Activated CD4-positive, alpha-beta T cell treated with anti-CD3 and anti-CD28 coated beads, Interleukin-2, amount 50 U/mL, for 1 hour (primary cell): ENCODE data around the gene KLHDC4.
"Not testable (repeated sequence)": the region's sequence is repeated elsewhere in the genome, so short reads cannot be mapped to it uniquely, and the experiment has no call there.

ENCODE experiments used
- DNase-seq: peaks from one replicate; pipeline ENCODE4 v3.0.0-alpha.2; 2020

Gene KLHDC4

DNA sequence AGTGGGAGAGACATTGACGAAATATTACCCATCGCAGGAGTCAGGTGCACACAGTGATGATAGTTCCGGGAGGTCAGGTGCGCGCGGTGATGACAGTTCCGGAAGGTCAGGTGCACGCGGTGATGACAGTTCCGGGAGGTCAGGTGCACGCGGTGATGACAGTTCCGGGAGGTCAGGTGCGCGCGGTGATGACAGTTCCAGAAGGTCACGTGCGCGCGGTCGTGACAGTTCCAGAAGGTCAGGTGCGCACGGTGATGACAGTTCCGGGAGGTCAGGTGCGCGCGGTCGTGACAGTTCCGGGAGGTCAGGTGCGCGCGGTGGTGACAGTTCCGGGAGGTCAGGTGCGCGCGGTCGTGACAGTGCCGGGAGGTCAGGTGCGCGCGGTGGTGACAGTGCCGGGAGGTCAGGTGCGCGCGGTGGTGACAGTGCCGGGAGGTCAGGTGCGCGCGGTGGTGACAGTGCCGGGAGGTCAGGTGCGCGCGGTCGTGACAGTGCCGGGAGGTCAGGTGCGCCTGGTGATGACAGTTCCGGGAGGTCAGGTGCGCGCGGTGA, 84.7 kb downstream of the KLHDC4 start:
- DNase-seq = not testable (repeated sequence)

DNA sequence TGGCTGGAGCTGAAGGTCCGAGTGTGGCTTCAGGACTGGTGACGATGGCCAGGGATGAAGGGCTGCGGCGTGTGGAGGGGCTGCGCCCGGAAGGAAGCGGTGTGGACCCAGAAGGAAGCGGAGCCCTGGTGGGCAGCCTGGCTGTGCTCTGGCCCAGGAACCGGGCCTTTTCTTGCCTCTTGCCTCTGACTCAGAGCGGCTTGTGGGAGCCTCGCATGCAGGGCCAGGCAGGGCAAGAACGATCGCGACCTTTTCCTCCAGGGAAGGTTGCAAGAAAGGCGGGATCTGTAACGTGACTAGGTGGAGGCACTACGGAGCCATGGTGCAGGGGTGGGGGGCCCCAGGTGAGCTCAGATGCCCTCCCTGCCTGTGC, 85.5 kb downstream of the KLHDC4 start:
- no peak for DNase-seq

DNA sequence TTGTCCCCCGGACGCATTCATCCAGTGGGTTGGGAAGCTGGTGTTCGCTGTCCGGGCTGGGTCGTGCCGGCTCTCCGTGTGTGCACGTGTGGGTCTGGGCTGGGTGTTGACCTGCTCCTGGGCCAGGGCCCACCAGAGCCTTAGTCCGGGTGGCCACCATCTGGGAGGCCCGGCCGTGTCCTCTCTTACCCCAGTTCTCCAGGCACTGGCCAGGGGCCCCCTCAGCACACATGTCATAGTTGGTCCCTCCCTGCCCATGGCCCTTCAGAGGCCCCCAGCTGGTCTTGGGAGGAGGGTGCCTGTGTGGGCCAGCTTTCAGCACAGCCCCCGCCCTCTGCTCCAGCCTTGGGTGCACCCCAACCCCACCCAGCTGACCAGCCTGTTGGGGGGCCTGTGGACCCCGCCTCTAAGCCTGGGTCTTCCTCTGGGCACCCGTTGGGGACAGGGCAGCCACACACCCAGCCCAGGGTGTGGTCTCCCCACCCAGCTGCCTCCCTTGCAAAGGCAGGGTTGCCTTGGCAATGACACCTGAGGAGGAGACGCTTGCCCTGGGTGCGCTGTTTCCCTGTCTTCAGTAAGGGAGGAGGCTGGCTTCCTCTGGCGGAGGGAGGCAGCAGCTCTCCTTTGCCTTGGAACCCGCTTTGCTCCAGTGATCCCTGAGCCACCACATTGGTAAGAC, 86.1 kb downstream of the KLHDC4 start:
- no peak for DNase-seq

DNA sequence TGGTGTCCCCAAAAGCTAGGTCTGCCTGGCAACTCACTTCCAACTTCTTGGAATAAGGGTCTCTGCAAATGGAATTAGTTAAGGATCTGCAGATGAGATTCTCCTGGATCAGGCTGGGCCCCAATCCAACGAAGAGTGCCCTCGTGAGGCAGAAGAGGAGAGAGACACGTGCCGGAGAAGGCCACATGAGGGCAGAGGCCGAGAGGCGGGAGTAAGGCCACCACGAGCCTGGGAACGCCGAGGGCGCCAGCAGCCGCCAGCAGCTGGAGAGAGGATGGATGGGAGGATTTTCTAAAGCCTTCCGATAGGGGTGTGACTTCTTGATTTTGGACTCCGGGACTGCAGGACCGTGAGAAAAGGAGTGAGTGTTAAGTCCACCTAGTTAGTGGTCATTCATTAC, 87.2 kb downstream of the KLHDC4 start:
- no peak for DNase-seq

DNA sequence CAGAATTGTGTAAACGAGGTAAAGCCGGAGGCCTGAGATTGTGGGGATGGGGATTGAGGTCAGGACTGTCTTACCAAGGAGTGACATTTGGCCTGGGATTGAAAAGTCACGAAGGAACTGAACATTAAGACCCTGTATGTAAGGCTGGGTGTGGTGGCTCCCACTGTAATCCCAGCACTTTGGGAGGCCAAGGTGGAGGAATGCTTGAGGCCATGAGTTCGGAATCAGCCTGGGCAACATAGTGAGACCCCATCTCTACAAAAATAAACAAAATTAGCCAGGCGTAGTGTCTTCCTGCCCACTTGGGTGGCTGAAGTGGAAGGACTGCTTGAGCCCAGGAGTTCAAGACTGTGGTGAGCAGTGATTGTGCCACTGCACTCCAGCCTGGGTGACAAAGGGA, 88.0 kb downstream of the KLHDC4 start:
- no peak for DNase-seq

DNA sequence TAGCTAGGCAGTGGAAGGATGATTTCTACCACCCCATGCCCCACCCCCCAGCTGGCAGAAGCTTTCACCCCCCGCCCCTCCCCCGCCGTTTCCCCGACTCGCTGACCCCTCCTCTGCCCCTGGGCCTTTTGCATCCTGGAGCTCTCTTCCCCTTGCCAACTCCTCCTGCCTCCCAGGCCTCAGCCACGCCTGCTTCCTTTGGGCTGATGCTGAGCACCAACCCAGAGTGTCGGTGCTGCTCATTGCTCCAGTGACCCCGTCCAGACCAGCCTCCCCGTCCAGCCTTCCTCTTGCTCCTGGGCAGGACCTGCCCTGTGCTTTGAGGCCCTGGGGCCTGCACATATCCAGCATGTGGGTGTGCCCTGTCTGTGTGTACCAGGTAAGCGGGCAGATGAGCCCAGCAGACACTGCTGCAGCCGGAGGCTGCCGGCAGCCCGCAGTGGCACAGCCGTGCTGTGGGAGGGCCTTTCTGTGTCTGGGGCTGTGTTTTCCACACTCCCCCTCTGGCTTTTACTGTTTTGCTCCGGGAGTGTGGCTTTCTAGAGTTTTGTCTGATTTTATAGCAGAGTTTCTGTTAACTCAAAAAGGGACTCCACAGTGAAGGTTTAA, 90.6 kb downstream of the KLHDC4 start:
- no peak for DNase-seq

DNA sequence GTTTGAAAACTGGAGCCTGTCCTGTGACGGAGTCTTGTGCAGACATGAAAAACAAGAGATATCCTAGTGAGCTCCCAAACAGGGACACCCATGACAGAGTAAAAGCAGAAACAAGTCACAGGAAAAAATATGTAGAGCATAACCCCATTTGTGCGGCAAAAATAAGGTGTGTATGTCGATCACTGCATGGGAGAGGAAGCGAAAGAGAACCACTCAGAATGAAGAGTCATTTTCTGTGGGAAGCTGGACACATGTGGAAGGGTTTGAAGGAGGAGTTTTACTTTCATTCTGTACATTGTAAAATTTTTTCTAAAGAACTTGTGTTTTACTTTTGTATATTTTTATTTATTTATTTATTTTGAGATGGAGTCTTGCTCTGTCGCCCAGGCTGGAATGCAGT, 91.4 kb downstream of the KLHDC4 start:
- no peak for DNase-seq

DNA sequence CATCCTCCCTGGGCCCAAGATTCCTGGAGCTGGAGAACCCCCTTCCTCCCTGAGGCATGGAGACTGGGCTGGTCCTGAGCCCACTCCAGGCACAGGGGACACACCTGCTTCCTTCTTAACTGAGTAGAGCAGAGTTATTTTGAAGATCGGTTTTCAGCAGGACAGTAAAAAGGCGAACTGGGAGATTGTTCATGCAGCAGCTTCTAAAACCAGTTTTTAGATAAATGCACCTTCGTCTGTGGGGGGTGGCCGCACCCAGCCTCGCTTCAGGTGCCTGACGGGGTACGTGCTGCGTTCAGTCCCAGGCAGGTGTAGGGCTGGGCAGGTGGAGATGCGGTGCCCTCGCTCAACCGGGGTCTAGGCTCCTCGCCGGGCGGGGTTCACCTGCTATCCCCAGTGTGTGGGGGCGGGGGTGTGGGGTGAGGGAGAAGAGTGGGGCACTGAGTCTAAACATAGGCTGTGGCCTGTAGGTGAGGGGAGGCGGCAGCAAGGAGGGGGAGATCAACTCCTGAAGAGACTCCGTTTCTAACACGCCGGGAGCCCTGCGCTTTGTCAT, 94.0 kb downstream of the KLHDC4 start:
- DNase-seq = no peak

DNA sequence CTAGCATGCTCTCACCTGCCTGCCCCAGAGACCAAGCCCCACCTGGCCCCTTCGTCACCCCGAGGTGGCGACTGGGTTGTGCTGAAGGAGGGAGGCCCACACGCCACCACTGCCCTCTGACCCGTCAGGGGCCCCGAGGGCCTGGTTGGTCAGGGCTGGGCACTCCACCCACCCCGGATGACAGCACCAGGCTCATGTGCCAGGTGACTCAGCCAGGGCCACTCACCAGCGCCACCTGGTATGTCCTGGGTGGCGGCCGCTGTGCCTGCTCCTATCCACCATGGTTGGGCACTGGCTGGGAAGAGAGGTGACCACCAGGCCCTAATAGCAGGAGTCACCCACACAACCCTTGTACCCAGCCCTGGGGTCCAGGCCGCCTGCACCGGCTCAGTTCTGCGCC, 94.6 kb downstream of the KLHDC4 start:
- no peak for DNase-seq

DNA sequence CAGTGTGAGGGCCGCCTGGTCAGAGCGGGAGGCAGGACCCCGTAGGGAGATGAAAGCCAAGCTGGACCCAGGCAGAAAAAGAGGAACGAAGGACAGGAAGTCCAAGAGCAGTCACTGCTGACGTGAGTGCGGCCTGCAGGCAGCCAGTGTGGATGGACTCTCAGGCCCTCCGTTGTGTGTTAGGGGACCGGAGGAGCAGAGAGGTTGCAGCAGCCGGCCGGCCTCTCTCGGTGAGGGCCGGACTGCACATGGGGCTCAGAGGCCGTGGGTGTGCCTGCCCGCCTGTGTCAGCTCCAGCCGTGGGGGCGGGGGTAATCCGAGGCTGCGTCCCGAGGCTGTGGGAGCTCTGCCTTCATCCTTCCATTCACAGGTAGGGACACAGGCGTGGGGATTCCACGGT, 96.1 kb downstream of the KLHDC4 start:
- DNase-seq = no peak

DNA sequence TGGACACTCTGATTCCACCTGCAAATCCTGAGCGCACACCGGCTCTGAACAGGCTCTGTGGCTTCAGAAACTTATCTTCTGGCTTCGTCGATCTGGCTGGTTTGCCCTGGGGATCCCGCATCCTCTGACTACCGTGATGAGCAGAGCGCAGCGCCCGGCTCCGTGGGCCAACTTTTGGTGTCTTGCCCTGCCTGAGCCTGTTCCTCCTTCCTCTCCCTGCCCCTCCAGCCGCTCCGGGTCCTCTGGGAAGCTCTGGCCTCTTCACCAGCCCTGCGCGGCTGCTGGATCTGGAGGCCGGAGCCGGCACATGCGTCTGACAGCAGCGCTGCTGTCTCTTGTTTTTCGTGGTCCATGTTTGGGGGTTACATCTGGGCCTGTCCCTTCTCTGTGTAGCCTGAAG, 97.8 kb downstream of the KLHDC4 start:
- no peak for DNase-seq

DNA sequence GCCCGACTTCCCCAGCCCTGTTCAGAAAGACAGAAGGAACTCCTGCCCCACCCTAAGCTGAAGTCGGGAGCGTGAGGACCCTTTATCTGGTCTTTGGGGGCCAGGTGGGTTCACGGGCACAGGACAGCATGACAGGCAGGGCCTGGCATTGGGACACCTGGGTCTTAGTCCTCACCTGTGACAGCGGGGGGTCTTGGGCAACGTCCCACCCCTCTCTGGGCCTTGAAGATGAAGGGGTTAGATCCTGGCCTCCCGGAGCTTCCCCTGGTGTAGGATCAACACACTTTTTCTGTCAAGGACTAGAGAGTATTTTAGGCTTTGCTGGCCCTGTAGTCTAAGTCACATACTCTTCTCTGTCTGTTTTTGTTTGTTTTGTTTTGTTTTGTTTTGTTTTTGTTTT, 98.3 kb downstream of the KLHDC4 start:
- no peak for DNase-seq

DNA sequence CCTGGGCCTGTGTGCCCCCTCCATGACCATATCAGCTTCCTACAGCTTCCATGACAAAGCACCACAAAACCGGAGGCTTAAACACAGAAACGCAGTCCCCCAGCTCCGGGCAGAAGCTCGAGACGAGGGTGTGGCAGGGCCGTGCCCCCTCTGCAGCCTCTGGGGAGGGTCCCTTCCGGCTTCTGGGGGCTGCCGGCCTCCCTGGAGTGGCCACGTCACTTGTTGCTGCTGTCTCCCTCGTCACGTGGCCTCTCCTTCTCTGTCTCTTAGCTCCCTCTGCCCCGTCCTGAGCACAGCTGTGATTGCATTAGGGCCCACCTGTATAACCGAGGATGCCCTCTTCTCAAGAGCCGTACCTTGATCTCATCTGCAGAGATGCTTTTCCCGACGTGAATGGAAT, 98.9 kb downstream of the KLHDC4 start:
- no peak for DNase-seq

DNA sequence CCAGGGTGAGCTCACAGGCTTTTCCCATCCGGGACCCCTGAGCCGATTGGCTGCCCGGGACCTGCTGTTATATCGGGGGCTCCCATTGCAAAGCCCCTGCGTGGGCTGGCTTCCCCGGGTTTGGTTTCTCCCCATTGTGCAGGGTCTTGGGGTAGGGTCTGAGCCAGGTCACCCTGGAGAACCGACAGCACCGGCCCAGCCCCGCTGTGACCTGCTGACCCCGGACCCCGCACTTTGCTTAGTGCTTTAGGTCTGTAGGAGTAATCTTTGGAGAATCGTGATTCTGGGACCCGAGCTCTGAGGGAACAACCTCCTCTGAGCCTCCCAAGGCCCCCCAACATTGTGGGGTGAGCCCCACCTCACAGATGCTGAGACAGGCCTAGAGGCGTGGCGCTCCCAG, 100.6 kb downstream of the KLHDC4 start:
- DNase-seq = no peak

DNA sequence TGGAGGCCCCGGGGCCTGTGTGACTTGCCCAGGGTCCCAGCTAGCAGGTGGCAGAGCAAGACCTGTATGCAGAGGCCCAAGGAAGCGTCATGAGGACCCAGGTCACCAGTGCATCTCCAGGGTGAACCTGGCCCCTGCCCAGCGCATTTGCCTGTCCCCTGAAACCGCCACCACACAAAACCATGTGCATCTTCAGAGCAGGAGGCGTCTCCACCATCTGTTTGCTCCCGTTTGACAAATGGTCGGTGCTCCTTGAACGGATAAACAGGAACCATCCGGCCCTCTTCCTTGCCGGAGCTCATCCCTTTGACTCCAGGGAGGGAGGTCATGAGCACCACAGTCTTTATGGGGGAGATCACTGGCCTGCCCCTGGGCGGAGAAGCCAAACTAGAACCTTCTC, 101.0 kb downstream of the KLHDC4 start:
- no peak for DNase-seq

DNA sequence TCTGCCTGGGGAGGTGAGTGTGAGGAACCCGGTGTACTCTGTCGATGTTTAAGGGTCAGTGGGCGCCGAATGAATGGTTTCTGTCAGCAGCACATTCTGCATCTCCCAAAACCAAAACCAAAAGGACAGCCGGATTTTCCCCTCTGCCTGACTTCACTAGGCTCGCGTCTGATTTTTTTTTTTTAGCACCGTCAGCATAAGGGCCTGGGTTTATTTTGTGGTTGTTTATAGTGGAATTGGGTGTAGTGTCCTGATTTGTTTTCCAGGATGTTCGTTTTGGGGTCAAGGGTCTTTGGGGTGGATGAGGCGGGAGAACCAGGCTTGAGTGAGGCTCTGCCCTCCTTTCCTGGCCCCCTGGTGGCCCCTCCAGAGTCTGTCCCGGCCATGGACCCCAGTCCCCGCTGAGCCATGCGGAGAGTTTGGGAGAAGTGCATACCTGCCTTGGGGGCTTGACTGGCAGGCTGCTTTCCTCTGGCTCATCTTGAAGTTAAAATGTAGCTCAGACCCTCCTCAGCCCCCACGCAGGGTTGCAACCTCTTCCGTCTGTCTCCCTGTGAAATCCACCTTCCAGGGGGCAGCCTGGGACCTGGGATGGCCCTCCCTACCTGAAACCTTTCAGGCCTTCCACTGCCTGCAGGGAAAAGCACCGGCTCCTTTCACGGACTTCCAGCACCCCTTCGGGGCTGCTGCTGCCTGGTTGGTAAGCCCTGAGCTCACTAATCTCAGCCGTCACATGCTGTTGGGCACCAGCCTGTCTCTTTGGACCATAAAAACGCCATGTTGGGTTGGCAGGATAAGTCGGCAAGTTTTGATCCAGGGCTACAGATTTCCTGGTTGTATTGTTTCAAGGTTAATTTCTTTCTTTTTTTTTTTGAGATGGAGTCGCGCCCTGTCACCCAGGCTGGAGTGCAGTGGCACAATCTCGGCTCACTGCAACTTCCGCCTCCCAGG, 103.3 kb downstream of the KLHDC4 start:
- no peak for DNase-seq

DNA sequence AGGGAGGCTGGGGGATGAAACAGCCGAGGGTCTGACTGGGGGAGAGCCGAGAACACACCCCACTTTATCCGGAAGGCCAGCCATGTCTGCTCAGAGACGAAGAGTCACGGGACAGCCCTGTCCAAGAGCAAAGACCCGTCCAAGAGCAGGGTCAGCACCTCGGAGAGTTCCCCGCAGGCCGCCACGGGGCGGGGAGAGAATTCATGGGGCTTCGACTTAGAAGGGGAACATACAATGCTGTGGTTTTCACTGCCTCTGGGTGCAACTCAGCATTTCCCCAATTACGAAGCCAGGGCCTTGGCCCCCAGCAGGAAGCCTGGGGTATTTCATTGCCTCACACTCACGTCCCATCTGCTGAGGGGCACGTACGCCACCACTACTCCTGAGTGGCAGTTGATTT, 104.2 kb downstream of the KLHDC4 start:
- DNase-seq = peak; percentile 7

DNA sequence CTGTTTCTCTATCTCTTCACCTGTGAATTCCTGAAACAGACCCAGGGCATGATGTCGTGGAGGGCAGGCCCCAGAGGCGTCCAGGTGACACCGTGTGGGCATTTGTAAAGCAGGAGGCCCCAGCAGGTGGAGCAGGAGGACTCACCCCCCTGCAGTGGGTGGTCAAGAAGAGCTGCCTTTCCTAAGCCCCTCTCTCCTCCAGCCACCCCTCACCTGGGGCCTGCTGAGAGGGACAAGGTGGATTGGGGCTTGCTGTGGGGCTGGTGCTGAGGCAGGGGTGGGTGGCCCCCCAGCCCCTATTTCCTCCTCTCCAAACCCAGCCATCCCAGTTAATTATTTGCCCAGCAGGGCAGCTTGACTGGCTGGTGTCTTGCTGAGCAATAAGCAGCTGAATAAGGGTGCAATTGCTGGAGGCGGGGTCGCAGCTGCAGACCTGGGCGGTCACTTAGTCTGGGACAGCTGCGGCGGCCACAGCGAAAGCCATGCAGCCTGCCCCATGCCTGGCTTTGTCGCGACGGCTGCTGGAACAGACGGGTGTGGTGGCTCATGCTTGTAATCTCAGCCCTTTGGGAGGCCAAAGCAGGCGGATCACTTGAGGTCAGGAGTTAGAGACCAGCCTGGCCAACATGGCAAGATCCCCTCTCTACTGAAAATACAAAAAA, 107.1 kb downstream of the KLHDC4 start:
- no peak for DNase-seq
